B cell (primary cell): Measurements from ENCODE around the gene CORO2A. TPM values are rescaled to one million over a fixed set of nuclear protein-coding genes. Genes with fewer than 3 reads are reported as not detected.

Experiments
- ATAC-seq: fragments of 200-7000 bp; cut with Tn5 transposase; one replicate; pipeline ENCODE4 v1.10.0; 2021; ENCODE audit warnings: low read depth, mild to moderate bottlenecking, moderate number of reproducible peaks, moderate library complexity
- CTCF ChIA-PET: fragments of 350-600 bp; sonication (Branson Sonifier 250); formaldehyde crosslinking; loops from one replicate; lab custom pipeline; 2021; ENCODE audit warnings: antibody characterized with exemption, inconsistent platforms; lab: Charles Lee
- POLR2A ChIA-PET: fragments of 350-600 bp; sonication (Branson Sonifier 250); formaldehyde crosslinking; loops from one replicate; lab custom pipeline; 2021; ENCODE audit warnings: antibody characterized with exemption; lab: Charles Lee
- DNase-seq: peaks from one replicate; pipeline ENCODE4 v3.0.0; 2013
- H2AFZ ChIP-seq: 2 replicates; pipeline ENCODE4 v1.6.1; 2012; ENCODE audit warnings: mild to moderate bottlenecking, low read depth, low read length; ENCODE audit not compliant: insufficient read depth, poor library complexity, severe bottlenecking
- H3K27ac ChIP-seq, 2 donors: 1 replicate in 1 of 2; 2 replicates in 1 of 2; pipeline ENCODE4 v1.5.1; 2012 to 2013; ENCODE audit warnings: low read length in 2 of 2, mild to moderate bottlenecking in 2 of 2, moderate library complexity in 1 of 2
- H3K27me3 ChIP-seq, 4 experiments: fragments of 200-600 bp in 1 of 4; sonication (generic) in 1 of 4; replicated peaks in 1 of 4; 1 replicate in 2 of 4; 2 replicates in 2 of 4; pipeline versions ENCODE4 v1.6.1 to v1.7.0; 2013 to 2016; ENCODE audit warnings: low read length in 3 of 4, mild to moderate bottlenecking in 2 of 4, mixed read lengths in 1 of 4, moderate library complexity in 1 of 4; ENCODE audit not compliant: insufficient read depth in 4 of 4, control insufficient read depth in 3 of 4; ENCODE audit errors: control extremely low read depth in 1 of 4
- H3K36me3 ChIP-seq, 2 experiments: replicated peaks in 1 of 2; 1 replicate in 1 of 2; 2 replicates in 1 of 2; pipeline versions ENCODE4 v1.6.1 to v1.7.1; 2013; ENCODE audit warnings: low read length in 1 of 2; ENCODE audit not compliant: insufficient read depth in 2 of 2, control insufficient read depth in 1 of 2; ENCODE audit errors: control extremely low read depth in 1 of 2, extremely low read depth in 1 of 2
- H3K4me1 ChIP-seq, 2 donors: fragments of 200-600 bp in 1 of 2; sonication (generic) in 1 of 2; 1 replicate in 1 of 2; 2 replicates in 1 of 2; pipeline versions ENCODE4 v1.5.1 to v1.6.1; 2013 to 2017; ENCODE audit warnings: low read length in 2 of 2; ENCODE audit not compliant: control insufficient read depth in 2 of 2, insufficient read depth in 2 of 2
- H3K4me2 ChIP-seq: replicated peaks from 2 replicates; pipeline ENCODE3; 2012; ENCODE audit warnings: mild to moderate bottlenecking, low read depth, low read length; ENCODE audit not compliant: poor library complexity, severe bottlenecking
- H3K4me3 ChIP-seq, 5 experiments: fragments of 200-600 bp in 1 of 5; sonication (generic) in 1 of 5; 1 replicate in 3 of 5; 2 replicates in 2 of 5; pipeline versions ENCODE4 v1.5.1 to v1.7.0; 2011 to 2016; ENCODE audit warnings: low read length in 4 of 5, mild to moderate bottlenecking in 4 of 5, low read depth in 2 of 5, control low read depth in 1 of 5, moderate library complexity in 1 of 5; ENCODE audit not compliant: insufficient read depth in 1 of 5; ENCODE audit errors: control extremely low read depth in 1 of 5, extremely low read depth in 1 of 5
- H3K79me2 ChIP-seq: fragments of 200-600 bp; sonication (generic); one replicate; pipeline ENCODE4 v1.6.0; 2016; ENCODE audit warnings: low read length; ENCODE audit not compliant: control insufficient read depth, insufficient read depth
- H3K9ac ChIP-seq: fragments of 200-600 bp; sonication (generic); 2 replicates; pipeline ENCODE4 v1.6.1; 2017; ENCODE audit warnings: mild to moderate bottlenecking, low read length, moderate library complexity
- H3K9me3 ChIP-seq, 3 donors: one replicate each; pipeline versions ENCODE4 v1.6.1 to v1.7.1; 2013; ENCODE audit warnings: low read length in 2 of 3; ENCODE audit not compliant: control insufficient read depth in 2 of 3, insufficient read depth in 1 of 3; ENCODE audit errors: control extremely low read depth in 1 of 3
- H4K20me1 ChIP-seq: 2 replicates; pipeline ENCODE4 v1.6.0; 2012; ENCODE audit warnings: mild to moderate bottlenecking, low read length; ENCODE audit not compliant: insufficient read depth, control insufficient read depth, poor library complexity, severe bottlenecking
- H3K27ac Mint-ChIP-seq: one replicate; pipeline ENCODE4 v1.8.0; 2021; ENCODE audit warnings: mixed read lengths
- H3K27me3 Mint-ChIP-seq: one replicate; pipeline ENCODE4 v1.8.0; 2021; ENCODE audit warnings: mixed read lengths
- H3K4me1 Mint-ChIP-seq: one replicate; pipeline ENCODE4 v1.8.0; 2021; ENCODE audit warnings: mixed read lengths
- H3K4me3 Mint-ChIP-seq: one replicate; pipeline ENCODE4 v1.8.0; 2021; ENCODE audit warnings: mixed read lengths
- H3K9me3 Mint-ChIP-seq: one replicate; pipeline ENCODE4 v1.8.0; 2022; ENCODE audit warnings: mixed read lengths; ENCODE audit not compliant: insufficient read depth
- CTCF ChIP-seq: fragments of 200-600 bp; IDR thresholded peaks from one replicate; pipeline ENCODE4 v1.8.0; 2022; ENCODE audit warnings: antibody characterized with exemption, mild to moderate bottlenecking
- EZH2 ChIP-seq: IDR thresholded peaks from 2 replicates; pipeline ENCODE4 v1.6.1; 2012; ENCODE audit warnings: borderline replicate concordance, low read depth, mild to moderate bottlenecking, moderate library complexity, low read length; ENCODE audit not compliant: insufficient read depth, poor library complexity, severe bottlenecking
- WGBS: methylation state at CpG from one replicate; pipeline ENCODE4 v1.1.5; 2013; ENCODE audit warnings: missing lambda C conversion rate; ENCODE audit not compliant: insufficient coverage; 5-methylcytosine and 5-hydroxymethylcytosine counted together
- intact Hi-C: fragments of 100-400 bp; cut with micrococcal nuclease; formaldehyde crosslinking; loops from one replicate; pipeline ENCODE4 v1.10.0; 2022
- polyA plus RNA-seq: library from polyadenylated mRNA; depleted of rRNA; stranded (reverse); fragments of >200 nt; gene quantifications from 2 replicates; pipeline ENCODE4 v1.2.3, GENCODE V29; 2012
- total RNA-seq, 2 donors: library from RNA; stranded (reverse); fragments of 120-200 nt in 1 of 2; gene quantifications; 1 replicate in 1 of 2; 2 replicates in 1 of 2; pipeline versions ENCODE4 v1.2.3 to v1.2.4, GENCODE V29; 2013 to 2022

Gene CORO2A
- total and polyA plus RNA-seq, 2 donors (not counting 1 experiment from before 2014, with no cell fraction given) = 1.1 to 2.0 TPM

DNA sequence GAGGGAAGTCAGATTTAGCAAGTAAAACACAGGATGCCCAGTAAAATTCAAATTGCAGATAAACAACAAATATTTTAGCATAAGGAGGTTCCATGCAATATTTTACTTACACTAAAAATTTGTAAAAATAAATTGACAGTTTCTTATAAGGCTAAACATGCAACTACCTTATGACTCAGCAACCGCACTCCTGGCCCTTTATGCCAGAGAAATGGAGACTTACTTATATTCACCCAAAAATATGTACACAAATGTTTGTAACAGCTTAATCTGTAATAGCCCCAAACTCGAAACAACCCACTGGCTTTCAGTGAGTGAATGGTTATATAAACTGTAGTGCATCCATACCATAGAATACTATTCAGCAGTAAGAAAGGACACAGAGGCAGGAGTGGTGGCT is 44.9 kb downstream of the CORO2A start:
- no CpG with 5 or more reads among the region's 2 CpGs for WGBS
- Histone ChIP-seq H4K20me1 (no peaks in the 10 kb centered on the region), H3K36me3 (no peaks in the 10 kb centered on the region), H3K4me1 (peaks cover 9 to 11% of the 10 kb centered on the region in 2 donors), H3K4me3 (no peak overlapping the region), H3K27ac (no peak overlapping the region), H3K27me3 (no peaks in the 10 kb centered on the region), H3K79me2 (no peaks in the 10 kb centered on the region), H3K9me3 (no peaks in the 10 kb centered on the region), H2AFZ (no peak overlapping the region), H3K4me2 (no peak overlapping the region), H3K9ac (no peak overlapping the region)
- DNase-seq (no peak), ATAC-seq (no peak)
- H3K9me3 Mint-ChIP-seq = no peaks in the 10 kb centered on the region
- TF ChIP-seq EZH2 = no peak
- no peak for TF ChIP-seq CTCF
- ChIA-PET CTCF (no interaction called here), POLR2A (no interaction called here)
- H3K27me3 Mint-ChIP-seq = no peaks in the 10 kb centered on the region
- no peak overlapping the region for H3K4me3 Mint-ChIP-seq
- peaks cover 8% of the 10 kb centered on the region for H3K4me1 Mint-ChIP-seq
- intact Hi-C loops = no loop called here
- H3K27ac Mint-ChIP-seq = no peak overlapping the region

GRCh38 chr9:98146101-98146991 is 46.1 kb downstream of the CORO2A start:
- intact Hi-C loops = no loop called here
- no peak overlapping the region for H3K27ac ChIP-seq
- H3K36me3 ChIP-seq = no peaks in the 10 kb centered on the region
- POLR2A ChIA-PET = no interaction called here
- H3K27ac Mint-ChIP-seq = peak overlapping the region; percentile 13
- ATAC-seq = no peak
- 82% methylated on average over 6 of the region's 7 CpGs for WGBS
- DNase-seq = no peak
- no peak overlapping the region for H3K9ac ChIP-seq
- no peaks in the 10 kb centered on the region for H3K27me3 Mint-ChIP-seq
- TF ChIP-seq EZH2 (no peak), CTCF (no peak)
- no peaks in the 10 kb centered on the region for H3K27me3 ChIP-seq
- CTCF ChIA-PET = no interaction called here
- no peaks in the 10 kb centered on the region for H3K9me3 Mint-ChIP-seq
- H3K9me3 ChIP-seq = no peaks in the 10 kb centered on the region
- H3K4me3 ChIP-seq = no peak overlapping the region
- no peak overlapping the region for H3K4me3 Mint-ChIP-seq
- peaks cover 9 to 11% of the 10 kb centered on the region in 2 donors for H3K4me1 ChIP-seq
- peak overlapping the region; percentile 32 for H3K4me2 ChIP-seq
- H3K4me1 Mint-ChIP-seq = peaks cover 8% of the 10 kb centered on the region
- no peaks in the 10 kb centered on the region for H4K20me1 ChIP-seq
- H3K79me2 ChIP-seq = no peaks in the 10 kb centered on the region
- H2AFZ ChIP-seq = no peak overlapping the region
